Measurements from ENCODE around the gene EMC1.
"Not testable (repeated sequence)": the region's sequence is repeated elsewhere in the genome, so short reads cannot be mapped to it uniquely, and the experiment has no call there.

EMC1 gene

DNA sequence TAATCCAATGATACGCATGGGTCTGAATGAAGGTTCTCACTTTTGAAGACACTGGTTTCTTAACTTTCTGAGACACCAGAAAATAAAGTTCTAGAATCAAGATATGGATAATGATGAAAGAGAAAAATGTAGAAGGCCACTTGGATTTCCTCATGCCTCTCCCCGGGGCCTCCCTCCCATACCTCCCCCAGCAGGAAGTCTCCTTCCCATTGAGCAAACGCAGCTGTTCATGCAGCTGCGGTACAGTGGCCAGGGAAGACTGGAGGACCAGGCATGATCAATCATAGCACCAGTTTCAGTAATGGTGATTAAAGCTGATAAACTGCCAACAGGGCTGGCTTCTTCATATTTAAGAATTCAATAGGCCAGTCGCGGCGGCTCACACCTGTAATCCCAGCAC lies 30.3 kb downstream of the EMC1 start:
- TF ChIP-seq, protein P1, sequence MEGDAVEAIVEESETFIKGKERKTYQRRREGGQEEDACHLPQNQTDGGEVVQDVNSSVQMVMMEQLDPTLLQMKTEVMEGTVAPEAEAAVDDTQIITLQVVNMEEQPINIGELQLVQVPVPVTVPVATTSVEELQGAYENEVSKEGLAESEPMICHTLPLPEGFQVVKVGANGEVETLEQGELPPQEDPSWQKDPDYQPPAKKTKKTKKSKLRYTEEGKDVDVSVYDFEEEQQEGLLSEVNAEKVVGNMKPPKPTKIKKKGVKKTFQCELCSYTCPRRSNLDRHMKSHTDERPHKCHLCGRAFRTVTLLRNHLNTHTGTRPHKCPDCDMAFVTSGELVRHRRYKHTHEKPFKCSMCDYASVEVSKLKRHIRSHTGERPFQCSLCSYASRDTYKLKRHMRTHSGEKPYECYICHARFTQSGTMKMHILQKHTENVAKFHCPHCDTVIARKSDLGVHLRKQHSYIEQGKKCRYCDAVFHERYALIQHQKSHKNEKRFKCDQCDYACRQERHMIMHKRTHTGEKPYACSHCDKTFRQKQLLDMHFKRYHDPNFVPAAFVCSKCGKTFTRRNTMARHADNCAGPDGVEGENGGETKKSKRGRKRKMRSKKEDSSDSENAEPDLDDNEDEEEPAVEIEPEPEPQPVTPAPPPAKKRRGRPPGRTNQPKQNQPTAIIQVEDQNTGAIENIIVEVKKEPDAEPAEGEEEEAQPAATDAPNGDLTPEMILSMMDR (IDR thresholded peaks at IDR 0.05; ENCODE audit: unreplicated experiment in 3 of 3): no peak
- peaks cover 76% of the 10 kb centered on the region for H3K36me3 Mint-ChIP-seq (ENCODE audit: low read depth)
- H3K4me3 Mint-ChIP-seq: no peak overlapping the region
- H3K4me1 Mint-ChIP-seq: peaks cover 22% of the 10 kb centered on the region
- peak overlapping the region; percentile 25 to 85 (median 80) for H3K27ac Mint-ChIP-seq
- no peaks in the 10 kb centered on the region for H3K27me3 Mint-ChIP-seq (ENCODE audit: low read depth)
- no peaks in the 10 kb centered on the region for H3K9me3 Mint-ChIP-seq

- Mint-ChIP-seq H3K4me1 (peaks cover 22% of the 10 kb centered on the region), H3K9me3 (no peaks in the 10 kb centered on the region), H3K27ac (peak overlapping the region; percentile 25 to 85 (median 80)), H3K4me3 (no peak overlapping the region), H3K27me3 (ENCODE audit: low read depth) (no peaks in the 10 kb centered on the region), H3K36me3 (ENCODE audit: low read depth) (peaks cover 71% of the 10 kb centered on the region)
- TF ChIP-seq, protein P1 (IDR thresholded peaks at IDR 0.05; ENCODE audit: unreplicated experiment in 3 of 3): no peak
Observed at GRCh38 chr1:19220080-19220846, 31.1 kb downstream of the EMC1 start.

GRCh38 chr1:19219451-19219850 lies 31.9 kb downstream of the EMC1 start:
- Mint-ChIP-seq H3K27me3 (ENCODE audit: low read depth) (no peaks in the 10 kb centered on the region), H3K36me3 (ENCODE audit: low read depth) (peaks cover 66% of the 10 kb centered on the region), H3K27ac (peak overlapping the region in 2 of 3 experiments; percentile 25 to 34), H3K4me1 (peaks cover 22% of the 10 kb centered on the region), H3K9me3 (no peaks in the 10 kb centered on the region), H3K4me3 (no peak overlapping the region)
- TF ChIP-seq, protein P1 (IDR thresholded peaks at IDR 0.05; ENCODE audit: unreplicated experiment in 3 of 3): no peak

DNA sequence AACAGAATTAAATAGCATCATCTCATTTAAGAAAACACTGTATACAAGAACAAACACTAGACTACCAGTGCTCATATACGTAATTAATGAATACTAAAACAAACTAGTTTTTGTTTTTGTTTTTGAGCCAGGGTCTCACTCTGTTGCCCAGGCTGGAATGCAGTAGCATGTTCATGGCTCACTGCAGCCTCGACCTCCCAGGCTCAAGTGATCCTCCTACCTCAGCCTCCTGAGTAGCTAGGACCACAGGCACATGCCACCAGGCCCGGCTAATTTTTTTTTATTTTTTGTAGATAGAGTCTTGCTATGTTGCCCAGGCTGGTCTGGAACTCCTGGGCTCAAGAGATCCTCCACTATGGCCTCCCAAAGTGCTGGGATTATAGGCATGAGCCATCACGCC lies 34.7 kb downstream of the EMC1 start:
- Mint-ChIP-seq H3K4me1 (peaks cover 36% of the 10 kb centered on the region), H3K36me3 (ENCODE audit: low read depth) (peaks cover 54% of the 10 kb centered on the region)
- not testable (repeated sequence) for H3K9me3 Mint-ChIP-seq; H3K27me3 Mint-ChIP-seq (ENCODE audit: low read depth); H3K4me3 Mint-ChIP-seq; H3K27ac Mint-ChIP-seq

- no peaks in the 10 kb centered on the region for H3K9me3 Mint-ChIP-seq
- TF ChIP-seq, protein P1 (IDR thresholded peaks at IDR 0.05; ENCODE audit: unreplicated experiment in 3 of 3): no peak
- peaks cover 34% of the 10 kb centered on the region for H3K4me1 Mint-ChIP-seq
- no peaks in the 10 kb centered on the region for H3K27me3 Mint-ChIP-seq (ENCODE audit: low read depth)
- peaks cover 25% of the 10 kb centered on the region for H3K36me3 Mint-ChIP-seq (ENCODE audit: low read depth)
- no peak overlapping the region for H3K27ac Mint-ChIP-seq
- peak overlapping the region in 1 of 3 experiments; percentile 3 for H3K4me3 Mint-ChIP-seq
Observed at GRCh38 chr1:19213580-19213979, 37.7 kb downstream of the EMC1 start.

DNA sequence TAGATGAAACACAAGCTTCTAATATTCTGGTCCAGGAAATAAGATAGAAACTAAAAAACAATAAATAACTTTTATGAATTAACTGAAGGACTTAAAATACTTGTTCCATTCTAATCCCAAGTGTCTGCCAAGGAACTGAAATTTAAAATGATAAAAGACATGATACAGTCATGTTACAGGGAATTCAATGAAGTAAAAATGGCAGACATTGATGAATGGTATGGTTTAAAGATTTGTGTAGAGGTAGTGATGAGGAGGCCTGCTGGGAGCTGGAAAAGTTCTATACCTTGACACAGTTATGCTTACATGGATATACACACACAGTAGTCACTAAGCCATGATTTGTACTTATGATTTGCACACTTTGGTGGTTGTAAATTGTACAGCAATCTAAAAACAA lies 39.2 kb downstream of the EMC1 start:
- peak overlapping the region; percentile 44 to 66 (median 65) for H3K4me3 Mint-ChIP-seq
- H3K36me3 Mint-ChIP-seq (ENCODE audit: low read depth): peaks cover 16% of the 10 kb centered on the region
- H3K9me3 Mint-ChIP-seq: no peaks in the 10 kb centered on the region
- H3K27me3 Mint-ChIP-seq (ENCODE audit: low read depth): no peaks in the 10 kb centered on the region
- H3K4me1 Mint-ChIP-seq: peaks cover 39% of the 10 kb centered on the region
- peak overlapping the region; percentile 38 to 57 (median 48) for H3K27ac Mint-ChIP-seq
- TF ChIP-seq, protein P1 (IDR thresholded peaks at IDR 0.05; ENCODE audit: unreplicated experiment in 3 of 3): no peak

All from nephron (organoid).